ENCODE measurements around the gene STK32B.

GRCh38 chr4:5213087-5213595, 161.9 kb downstream of the STK32B start:
- TF ChIP-seq CTCF (conservative IDR thresholded peaks at IDR 0.05; ENCODE audit: low read depth in 2 of 2) = no peak
- TF ChIP-seq EZH2 (IDR thresholded peaks at IDR 0.05; ENCODE audit: low read depth, unreplicated experiment) = no peak
- TF ChIP-seq REST (IDR thresholded peaks at IDR 0.05; ENCODE audit: unreplicated experiment) = no peak
- TF ChIP-seq EZH2phosphoT487 (IDR thresholded peaks at IDR 0.05; ENCODE audit: unreplicated experiment) = no peak
- TF ChIP-seq POLR2AphosphoS5 (IDR thresholded peaks at IDR 0.05; ENCODE audit: low read depth) = no peak
